ENCODE measurements around the gene P2RY12.

Gene P2RY12

DNA sequence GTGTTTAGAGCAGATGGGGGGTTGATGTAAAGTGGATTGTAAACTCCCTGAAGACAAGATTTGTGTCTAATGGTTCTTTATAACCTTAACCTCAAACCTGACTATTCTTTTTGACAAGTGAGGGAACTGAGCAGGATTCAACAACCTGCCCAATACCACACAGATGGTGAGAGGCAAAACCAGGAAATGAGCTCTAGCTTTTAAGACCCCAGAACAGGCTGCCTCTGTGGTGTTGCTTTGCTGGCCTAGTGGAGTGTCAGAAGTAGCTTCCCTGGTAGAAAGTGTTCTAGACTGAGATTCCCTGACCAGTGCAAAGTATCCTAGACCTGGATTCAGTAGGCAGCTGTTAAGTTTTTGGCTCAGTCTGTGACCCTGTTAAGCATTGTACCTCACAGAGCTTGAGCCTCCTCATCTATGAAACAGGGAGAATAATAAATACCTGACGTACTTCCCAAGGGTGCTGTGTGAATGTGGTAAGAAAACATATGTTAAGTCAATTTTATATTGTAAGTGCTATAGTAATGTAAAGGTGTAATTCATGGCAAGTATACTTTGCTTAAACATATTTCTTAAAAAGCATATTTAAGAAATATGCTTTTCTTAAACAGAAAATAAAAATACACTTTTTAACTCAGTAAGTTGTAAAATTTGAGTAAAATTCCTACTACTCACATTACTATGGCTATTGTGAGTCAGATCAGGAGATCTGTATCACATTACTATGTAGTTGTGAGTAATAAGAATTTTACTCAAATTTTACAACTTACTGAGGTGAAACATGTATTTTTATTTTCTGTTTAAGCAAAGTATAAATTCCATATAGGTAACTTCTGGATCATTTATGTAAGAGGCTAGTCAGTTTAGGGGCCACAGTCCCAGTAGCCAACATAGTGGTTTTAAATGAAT lies 76.7 kb downstream of the P2RY12 start:
- H3K27me3 Mint-ChIP-seq (ENCODE audit: low read depth), result no peaks in the 10 kb centered on the region
- H3K4me3 Mint-ChIP-seq, result no peak overlapping the region
- TF ChIP-seq, protein P1, sequence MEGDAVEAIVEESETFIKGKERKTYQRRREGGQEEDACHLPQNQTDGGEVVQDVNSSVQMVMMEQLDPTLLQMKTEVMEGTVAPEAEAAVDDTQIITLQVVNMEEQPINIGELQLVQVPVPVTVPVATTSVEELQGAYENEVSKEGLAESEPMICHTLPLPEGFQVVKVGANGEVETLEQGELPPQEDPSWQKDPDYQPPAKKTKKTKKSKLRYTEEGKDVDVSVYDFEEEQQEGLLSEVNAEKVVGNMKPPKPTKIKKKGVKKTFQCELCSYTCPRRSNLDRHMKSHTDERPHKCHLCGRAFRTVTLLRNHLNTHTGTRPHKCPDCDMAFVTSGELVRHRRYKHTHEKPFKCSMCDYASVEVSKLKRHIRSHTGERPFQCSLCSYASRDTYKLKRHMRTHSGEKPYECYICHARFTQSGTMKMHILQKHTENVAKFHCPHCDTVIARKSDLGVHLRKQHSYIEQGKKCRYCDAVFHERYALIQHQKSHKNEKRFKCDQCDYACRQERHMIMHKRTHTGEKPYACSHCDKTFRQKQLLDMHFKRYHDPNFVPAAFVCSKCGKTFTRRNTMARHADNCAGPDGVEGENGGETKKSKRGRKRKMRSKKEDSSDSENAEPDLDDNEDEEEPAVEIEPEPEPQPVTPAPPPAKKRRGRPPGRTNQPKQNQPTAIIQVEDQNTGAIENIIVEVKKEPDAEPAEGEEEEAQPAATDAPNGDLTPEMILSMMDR (IDR thresholded peaks at IDR 0.05; ENCODE audit: unreplicated experiment in 3 of 3), result no peak
- H3K27ac Mint-ChIP-seq, result peak overlapping the region in 1 of 3 experiments; percentile 14
- no peaks in the 10 kb centered on the region for H3K36me3 Mint-ChIP-seq (ENCODE audit: low read depth)
- no peaks in the 10 kb centered on the region for H3K9me3 Mint-ChIP-seq
- H3K4me1 Mint-ChIP-seq, result no peaks in the 10 kb centered on the region

DNA sequence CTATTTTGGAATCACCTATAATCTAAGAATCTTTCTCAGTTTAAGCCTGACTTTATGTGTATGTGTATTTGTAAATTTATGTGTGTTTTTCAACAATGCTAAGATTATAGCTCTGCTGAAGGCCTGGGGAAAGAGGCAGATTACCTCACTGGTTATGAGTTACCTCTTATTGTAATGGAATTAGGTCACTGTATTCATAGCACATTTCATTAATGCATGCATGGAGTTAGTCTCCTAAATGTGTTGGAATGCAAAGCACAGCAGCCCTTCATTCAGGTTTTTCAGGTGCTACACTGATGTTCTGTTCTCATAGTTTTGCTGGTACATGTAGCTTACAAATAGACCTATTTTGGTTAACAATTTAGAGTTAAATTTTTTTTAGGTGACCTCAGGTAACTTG lies 77.4 kb downstream of the P2RY12 start:
- Mint-ChIP-seq H3K27ac (peak overlapping the region in 1 of 3 experiments; percentile 14), H3K27me3 (ENCODE audit: low read depth) (no peaks in the 10 kb centered on the region), H3K9me3 (no peaks in the 10 kb centered on the region), H3K4me3 (no peak overlapping the region), H3K36me3 (ENCODE audit: low read depth) (no peaks in the 10 kb centered on the region), H3K4me1 (no peaks in the 10 kb centered on the region)
- TF ChIP-seq, protein P1 (IDR thresholded peaks at IDR 0.05; ENCODE audit: unreplicated experiment in 3 of 3), result no peak

DNA sequence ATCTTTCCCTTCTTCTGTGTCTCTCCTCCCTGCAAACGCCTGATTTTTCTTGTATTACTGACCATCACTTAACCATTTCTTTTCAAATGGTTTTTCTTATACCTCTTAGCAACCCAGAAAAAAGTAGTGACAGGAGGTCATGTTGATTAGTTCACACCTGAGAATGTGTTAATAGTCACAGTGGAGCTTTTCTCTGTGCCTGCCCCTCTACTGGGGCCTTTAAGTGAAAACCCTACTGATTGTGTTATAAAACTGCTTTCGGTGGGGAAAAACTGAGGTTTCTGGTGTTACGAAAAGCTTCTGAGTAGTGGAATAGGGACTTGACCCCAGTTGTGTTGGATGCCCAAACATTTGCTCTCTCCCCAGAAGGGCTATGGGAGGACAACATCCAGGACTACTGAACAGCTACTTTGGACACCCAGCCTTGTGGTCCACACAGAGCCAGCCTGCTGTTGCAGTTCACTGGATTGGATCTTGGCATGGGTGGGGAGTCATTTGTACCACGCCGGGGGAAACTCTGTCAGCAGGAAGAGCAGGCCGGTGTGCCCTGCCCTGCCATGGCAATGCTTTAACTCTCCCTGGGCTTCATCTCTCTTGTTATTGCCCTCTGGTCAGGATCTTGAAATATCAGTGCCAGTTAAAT lies 78.3 kb downstream of the P2RY12 start:
- no peaks in the 10 kb centered on the region for H3K9me3 Mint-ChIP-seq
- H3K27ac Mint-ChIP-seq, result no peak overlapping the region
- TF ChIP-seq, protein P1 (IDR thresholded peaks at IDR 0.05; ENCODE audit: unreplicated experiment in 3 of 3), result no peak
- no peaks in the 10 kb centered on the region for H3K4me1 Mint-ChIP-seq
- H3K4me3 Mint-ChIP-seq, result no peak overlapping the region
- no peaks in the 10 kb centered on the region for H3K36me3 Mint-ChIP-seq (ENCODE audit: low read depth)
- no peaks in the 10 kb centered on the region for H3K27me3 Mint-ChIP-seq (ENCODE audit: low read depth)

DNA sequence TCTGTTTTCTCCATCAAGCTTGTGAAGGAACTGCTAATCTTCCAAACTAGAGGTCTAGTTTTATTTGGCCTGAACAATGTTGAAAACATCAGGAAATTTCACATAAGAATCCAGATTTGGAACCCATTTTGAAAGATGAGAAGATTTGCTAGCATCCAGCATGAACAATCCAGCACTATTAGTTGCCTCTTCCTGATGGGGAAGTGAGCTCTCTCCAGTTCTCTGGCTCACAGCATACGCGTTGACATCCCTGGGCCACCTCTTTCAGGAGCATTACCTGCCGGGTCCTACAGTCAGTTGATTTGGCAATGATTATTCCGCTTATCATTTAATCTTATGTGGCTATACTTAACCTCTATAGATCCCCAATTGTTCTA lies 78.8 kb downstream of the P2RY12 start:
- H3K27ac Mint-ChIP-seq, result no peak overlapping the region
- TF ChIP-seq, protein P1 (IDR thresholded peaks at IDR 0.05; ENCODE audit: unreplicated experiment in 3 of 3), result no peak
- no peaks in the 10 kb centered on the region for H3K27me3 Mint-ChIP-seq (ENCODE audit: low read depth)
- no peaks in the 10 kb centered on the region for H3K36me3 Mint-ChIP-seq (ENCODE audit: low read depth)
- H3K4me1 Mint-ChIP-seq, result no peaks in the 10 kb centered on the region
- H3K4me3 Mint-ChIP-seq, result no peak overlapping the region
- H3K9me3 Mint-ChIP-seq, result no peaks in the 10 kb centered on the region

DNA sequence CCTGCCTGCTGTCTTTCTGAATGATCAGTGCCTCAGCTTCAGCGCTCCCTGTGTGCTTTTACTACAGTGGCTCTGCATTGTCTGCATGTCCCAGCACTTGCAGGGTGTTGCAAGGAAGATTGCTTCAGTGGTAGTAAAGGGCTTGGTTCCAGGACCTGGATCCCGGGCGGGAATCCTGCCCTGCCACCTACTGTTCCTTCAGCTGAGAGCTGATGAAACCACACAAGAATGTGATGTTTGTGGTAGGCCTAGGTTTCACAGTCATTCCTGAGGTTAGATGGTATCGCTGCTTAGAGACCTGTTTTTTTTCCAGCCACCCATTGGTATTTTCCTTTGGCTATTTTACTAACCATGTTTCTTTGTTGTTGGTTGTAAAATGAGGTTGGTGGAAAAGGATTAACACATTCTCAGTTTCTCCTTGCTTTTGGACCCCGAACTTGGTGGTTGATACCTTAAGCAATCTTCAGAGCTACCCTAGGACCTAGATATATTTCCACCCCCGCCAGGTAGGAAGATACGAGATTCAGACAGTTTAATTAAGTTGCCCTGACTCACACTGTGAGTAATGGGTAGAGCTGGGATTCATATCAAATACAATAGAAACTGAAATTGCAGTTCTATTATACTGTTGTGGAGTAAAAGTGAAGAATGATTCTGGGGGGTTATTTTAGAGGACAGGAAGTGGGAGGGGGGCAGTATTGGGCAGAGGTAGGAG lies 79.3 kb downstream of the P2RY12 start:
- TF ChIP-seq, protein P1 (IDR thresholded peaks at IDR 0.05; ENCODE audit: unreplicated experiment in 3 of 3), result no peak
- peak overlapping the region in 1 of 3 experiments; percentile 62 for H3K27ac Mint-ChIP-seq
- H3K4me1 Mint-ChIP-seq, result no peaks in the 10 kb centered on the region
- no peaks in the 10 kb centered on the region for H3K27me3 Mint-ChIP-seq (ENCODE audit: low read depth)
- H3K36me3 Mint-ChIP-seq (ENCODE audit: low read depth), result no peaks in the 10 kb centered on the region
- no peaks in the 10 kb centered on the region for H3K9me3 Mint-ChIP-seq
- H3K4me3 Mint-ChIP-seq, result no peak overlapping the region
